Right lobe of liver (tissue), 4 donors: ENCODE measurements around the gene NUTM1.

Source experiments
- POLR2A ChIP-seq: fragments of 450-650 bp; IDR thresholded peaks from one replicate; pipeline ENCODE4 v1.6.1; 2017; ENCODE audit warnings: antibody characterized with exemption, mild to moderate bottlenecking
- TF ChIP-seq, protein P1 (sequence below), 4 donors: fragments of 200-600 bp in 3 of 4; fragments of 450-650 bp in 1 of 4; IDR thresholded peaks; one replicate each; pipeline versions ENCODE4 v1.5.1 to v1.8.0; 2016 to 2022; ENCODE audit warnings: antibody characterized with exemption in 4 of 4, mild to moderate bottlenecking in 2 of 4
- donor health status: DM: no; HTN: no; CAD: no.
- donor health status: DM: no; HTN: no; CAD: no.
- donor health status: DM: no; HTN: yes; CAD: no.

DNA sequence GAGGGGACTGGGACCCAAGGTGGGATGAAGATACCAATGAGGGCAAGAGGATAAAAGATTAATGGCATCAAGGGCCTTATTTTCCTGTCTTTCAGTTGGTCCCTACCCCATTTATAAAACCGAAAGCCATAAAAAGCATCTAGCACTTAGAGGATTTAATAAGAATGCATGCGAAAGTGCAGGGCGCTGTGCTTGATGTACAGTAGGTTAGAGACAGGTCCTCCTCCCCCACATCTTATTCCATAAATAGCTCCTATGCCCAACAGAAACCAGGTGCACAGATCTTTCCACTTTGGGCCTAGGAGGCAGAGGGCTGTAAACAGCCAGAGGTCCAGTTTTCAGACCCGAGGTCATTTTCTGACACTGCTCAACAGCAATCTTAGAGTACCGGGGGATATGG lies 22.7 kb downstream of the NUTM1 start:
- TF ChIP-seq, protein P1, sequence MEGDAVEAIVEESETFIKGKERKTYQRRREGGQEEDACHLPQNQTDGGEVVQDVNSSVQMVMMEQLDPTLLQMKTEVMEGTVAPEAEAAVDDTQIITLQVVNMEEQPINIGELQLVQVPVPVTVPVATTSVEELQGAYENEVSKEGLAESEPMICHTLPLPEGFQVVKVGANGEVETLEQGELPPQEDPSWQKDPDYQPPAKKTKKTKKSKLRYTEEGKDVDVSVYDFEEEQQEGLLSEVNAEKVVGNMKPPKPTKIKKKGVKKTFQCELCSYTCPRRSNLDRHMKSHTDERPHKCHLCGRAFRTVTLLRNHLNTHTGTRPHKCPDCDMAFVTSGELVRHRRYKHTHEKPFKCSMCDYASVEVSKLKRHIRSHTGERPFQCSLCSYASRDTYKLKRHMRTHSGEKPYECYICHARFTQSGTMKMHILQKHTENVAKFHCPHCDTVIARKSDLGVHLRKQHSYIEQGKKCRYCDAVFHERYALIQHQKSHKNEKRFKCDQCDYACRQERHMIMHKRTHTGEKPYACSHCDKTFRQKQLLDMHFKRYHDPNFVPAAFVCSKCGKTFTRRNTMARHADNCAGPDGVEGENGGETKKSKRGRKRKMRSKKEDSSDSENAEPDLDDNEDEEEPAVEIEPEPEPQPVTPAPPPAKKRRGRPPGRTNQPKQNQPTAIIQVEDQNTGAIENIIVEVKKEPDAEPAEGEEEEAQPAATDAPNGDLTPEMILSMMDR (IDR thresholded peaks at IDR 0.05), result no peak
- TF ChIP-seq POLR2A, result no peak
